Amniotic stem cell (primary cell): Measurements from ENCODE around the gene RAMP1.
"Not testable (repeated sequence)": the region's sequence is repeated elsewhere in the genome, so short reads cannot be mapped to it uniquely, and the experiment has no call there.

Source experiments
- DNase-seq: peaks from one replicate; lab custom pipeline; 2025; lab: John Stamatoyannopoulos, UW

RAMP1 gene

DNA sequence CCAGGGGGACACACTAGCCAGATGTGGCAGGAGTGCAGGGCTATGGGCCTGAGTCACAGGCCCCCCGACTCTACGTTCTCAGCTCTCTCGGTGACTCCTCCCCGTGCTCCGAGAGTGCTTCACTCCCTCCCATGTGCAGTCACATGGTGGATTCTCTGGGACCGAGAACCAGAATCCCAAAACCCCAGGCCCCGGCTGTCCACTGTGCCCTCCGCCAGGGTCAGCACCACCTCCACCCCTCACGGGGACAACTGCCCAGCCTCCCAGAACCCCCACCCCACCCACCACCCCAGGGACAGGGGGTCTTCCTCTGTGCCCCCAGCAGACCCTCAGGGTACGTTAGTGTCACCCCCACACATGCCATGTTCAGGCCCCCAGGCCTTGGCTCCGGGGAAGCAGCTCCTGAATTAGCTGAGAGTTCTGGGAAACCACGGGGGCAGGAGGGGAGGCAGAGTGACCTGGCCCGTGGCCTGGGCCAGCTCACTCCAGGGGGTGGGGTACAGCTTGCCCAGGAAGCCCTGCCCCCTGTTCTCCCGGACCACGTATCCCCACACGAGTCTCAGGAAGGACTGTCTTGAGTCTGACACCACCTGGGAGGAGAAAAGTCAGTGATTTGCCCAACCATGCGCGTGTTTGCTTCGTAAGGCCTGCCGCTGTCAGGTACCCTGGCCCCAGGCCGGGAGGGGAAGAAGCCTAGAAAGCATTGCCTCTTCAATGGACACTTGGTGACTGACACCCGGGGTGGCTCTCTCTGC, 4.4 kb downstream of the RAMP1 start:
- no peak for DNase-seq

DNA sequence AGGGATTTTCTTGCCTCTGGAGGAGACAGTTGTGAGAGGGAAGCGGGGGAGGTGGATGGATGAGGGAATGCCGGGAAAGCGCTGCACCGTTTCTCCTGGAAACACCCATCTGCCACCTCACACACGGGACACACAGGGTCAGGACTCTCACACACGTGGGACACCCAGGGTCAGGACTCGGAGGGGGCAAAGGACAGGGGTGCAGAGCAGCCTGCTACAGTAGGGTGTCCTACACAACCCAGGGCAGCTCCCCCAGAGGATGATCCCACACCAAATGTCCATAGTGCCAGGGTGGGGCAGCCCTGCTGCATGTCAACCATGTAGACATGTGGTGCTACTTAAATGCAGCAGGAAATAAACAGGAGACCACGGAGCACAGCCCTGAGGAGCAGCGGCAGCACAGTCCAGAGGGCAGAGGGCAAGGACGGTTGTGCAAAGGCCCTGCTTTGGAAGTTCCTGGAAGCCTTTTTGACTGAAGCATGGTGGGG, 5.1 kb downstream of the RAMP1 start:
- DNase-seq, result no peak

DNA sequence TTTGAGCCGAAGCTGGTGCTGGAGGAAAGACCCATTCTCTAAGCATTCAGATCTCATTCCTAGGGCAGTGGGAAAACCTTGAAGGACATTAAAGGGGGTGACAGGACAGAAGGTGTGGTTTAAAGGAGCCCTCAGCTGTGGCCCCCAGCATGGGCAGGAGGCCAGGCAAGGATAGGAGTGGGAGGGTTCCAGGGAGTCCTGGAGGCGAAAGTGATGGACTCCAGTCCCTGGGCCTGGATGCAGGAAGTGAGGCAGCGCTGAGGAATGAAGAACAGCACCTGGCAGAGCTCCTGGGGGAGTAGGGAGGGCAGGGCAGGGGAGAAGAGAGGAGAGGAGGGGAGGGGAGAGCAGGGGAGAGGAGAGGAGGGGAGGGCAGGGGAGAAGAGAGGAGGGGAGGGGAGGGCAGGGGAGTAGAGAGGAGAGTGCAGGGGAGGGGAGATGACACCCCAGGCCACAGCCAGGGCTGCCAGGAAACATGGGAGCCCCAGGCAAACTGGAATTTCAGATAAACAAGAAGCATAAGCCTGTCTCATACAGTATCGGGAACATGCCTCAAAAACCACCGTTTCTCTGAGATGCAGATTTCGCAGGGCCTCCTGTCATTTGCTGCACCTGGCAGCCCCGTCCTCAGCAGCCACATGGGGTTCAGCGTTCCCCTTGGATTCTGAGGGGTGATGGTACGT, 5.7 kb downstream of the RAMP1 start:
- DNase-seq, result no peak

DNA sequence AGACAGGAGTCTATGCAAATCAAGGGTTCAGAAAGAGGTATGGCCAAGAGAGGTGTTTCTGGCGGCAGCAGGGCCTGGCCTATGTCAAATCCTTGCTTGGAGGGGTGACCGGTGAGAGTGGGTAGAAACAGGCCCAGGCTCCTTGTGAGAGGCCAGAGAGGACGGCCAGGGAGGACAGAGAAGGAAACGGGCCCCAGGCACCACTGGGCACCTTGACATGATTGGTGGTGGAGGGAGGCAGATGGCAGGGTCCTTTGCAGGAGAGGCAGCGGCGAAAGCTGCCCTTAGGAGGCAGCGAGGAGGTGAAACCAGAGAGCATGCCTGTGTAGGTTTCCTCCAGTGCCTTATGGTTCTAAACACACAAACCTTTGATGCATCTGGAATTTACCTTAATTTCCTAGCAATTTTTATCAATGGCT, 6.2 kb downstream of the RAMP1 start:
- no peak for DNase-seq

DNA sequence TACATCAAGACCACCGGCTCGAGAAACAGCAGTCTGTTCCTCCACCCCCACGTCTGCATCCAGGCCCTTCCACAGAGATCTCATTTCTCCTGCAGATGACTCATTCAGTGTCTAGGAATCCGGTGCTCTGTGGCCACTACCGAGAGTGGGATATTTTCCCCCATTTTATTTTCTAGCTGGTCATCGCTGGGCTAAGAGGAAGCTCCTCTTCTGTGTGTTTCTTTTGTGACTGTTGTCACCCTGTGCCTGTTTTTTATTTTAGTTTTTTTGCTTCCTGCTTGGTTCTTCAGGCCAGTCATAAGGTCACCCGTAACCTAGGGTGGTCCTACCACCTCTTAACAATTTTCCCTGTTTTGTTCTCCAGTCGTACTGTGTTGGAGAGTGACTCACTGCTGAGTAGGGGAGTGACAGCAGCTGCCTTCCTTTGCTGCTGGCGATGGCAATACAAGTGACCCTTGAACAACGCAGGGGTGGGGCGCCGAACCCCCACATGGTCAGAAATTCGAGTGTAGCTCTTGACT, 6.7 kb downstream of the RAMP1 start:
- DNase-seq, result no peak

DNA sequence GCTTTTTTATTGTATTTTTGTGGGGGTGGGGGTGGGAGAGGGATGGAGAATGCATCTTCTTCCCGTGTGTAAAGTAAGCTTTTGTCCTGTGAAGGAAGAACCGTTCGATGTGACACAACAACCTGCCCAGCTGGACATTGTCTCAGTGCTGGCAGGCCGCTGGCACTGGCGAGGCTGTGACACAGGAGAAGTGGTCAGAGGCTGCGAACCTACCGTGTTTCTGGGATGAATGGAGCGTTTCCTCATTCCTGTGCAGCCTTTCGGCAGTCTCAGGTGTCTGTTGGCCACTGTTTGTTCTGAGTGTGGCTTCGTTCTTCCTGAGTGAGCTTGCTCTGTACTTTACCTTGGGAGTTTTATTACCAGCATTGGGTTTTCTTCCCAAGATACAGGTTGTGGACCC, 8.0 kb downstream of the RAMP1 start:
- DNase-seq, result no peak

DNA sequence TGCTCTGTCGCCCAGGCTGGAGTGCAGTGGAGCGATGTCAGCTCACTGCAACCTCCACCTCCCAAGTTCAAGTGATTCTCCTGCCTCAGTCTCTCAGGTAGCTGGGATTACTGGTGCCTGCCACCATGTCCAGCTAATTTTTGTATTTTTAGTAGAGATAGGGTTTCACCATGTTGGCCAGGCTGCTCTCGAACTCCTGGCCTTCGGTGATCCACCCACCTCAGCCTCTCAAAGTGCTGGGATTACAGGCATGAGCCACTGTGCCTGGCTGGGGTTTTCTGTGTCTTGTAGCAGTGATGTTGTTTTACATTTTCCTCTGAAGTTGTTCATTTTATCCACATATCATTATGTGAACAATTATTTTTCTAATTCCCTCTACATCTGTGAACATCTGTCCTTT, 8.7 kb downstream of the RAMP1 start:
- DNase-seq, result not testable (repeated sequence)

DNA sequence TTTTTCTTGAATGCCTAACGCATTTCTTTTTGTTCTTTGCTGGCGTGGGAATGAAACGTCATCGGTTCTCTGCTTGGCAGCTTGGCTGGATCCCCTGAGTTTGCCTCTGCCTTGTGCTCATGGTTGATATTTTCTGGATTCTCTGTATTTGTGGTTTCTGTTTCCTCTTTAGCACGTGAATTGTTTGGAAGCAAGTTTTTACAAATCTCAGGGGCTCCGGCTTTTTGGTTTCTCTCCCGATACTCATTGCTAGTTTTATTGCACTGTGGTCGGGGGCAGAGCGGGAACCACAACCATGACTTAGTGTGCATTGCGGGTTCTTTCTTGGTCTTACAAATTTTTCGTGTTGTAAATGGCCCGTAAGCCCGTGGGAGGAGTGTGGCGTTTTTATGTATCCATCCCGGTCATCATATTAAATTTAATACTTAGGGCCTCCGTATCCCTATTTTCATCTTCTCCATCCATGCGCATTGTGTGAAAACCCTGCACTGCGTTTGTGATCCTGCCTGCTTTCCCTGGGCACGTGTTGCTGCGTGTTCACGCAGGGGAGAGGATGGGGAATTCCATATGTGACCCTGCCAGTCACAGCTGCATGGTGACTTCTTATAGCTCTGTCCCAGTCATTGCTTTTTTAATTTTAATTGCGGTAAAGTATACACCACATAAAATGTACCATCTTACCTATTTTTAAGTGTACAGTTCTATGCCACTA, 9.4 kb downstream of the RAMP1 start:
- no peak for DNase-seq

DNA sequence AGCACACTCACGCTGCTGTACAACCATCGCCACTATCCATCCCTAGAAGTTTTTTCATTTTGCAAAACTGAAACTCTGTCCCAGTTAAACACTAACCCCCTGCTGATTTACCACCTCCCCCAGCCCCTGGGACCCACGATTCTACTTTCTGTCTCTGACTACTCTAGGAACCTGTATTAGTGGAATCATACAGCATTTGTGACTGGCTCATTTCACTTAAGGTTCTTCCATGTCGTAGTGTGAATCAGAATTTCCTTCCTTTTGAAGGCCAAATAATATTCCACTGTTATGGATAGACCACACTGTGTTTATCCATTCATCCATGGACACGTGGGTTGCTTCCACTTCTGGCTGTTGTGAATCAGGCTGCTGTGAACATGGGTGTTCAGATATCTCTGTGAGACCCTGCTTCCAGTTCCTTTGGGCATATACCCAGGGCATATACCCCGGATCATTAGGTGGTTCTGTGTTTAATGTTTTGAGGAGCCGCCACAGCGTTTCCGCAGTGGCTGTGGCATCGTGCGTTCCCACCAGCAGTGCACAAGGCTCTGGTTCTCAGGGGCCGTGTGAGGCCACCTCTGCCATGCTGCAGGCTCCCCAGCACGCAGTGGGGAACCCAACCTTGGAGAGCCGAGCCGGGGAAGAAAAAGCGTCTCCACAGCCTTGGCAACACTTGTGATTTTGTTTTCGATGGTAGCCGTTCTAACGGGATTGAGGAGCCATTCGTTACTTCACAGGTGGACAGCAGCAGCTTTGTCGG, 10.1 kb downstream of the RAMP1 start:
- DNase-seq, result no peak

DNA sequence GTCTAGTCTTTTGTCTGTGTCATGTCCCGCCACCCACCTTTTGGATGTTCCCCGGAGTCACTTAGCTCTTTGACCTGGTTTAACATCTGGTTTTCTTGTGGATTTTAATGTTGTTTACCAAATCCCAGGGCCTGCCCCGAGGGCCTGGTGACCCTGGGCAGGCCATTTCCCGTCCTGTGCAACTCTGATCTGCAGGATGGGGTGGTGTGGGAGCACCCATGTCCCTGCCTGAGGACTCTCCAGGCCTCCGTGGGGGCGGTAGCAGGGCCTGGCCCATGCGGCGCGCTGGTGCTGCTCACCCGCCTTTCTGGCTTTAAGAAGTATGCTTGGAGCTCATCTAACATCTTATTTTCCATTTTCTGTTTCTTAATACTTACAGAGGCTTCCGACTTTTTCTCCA, 10.7 kb downstream of the RAMP1 start:
- DNase-seq, result no peak

DNA sequence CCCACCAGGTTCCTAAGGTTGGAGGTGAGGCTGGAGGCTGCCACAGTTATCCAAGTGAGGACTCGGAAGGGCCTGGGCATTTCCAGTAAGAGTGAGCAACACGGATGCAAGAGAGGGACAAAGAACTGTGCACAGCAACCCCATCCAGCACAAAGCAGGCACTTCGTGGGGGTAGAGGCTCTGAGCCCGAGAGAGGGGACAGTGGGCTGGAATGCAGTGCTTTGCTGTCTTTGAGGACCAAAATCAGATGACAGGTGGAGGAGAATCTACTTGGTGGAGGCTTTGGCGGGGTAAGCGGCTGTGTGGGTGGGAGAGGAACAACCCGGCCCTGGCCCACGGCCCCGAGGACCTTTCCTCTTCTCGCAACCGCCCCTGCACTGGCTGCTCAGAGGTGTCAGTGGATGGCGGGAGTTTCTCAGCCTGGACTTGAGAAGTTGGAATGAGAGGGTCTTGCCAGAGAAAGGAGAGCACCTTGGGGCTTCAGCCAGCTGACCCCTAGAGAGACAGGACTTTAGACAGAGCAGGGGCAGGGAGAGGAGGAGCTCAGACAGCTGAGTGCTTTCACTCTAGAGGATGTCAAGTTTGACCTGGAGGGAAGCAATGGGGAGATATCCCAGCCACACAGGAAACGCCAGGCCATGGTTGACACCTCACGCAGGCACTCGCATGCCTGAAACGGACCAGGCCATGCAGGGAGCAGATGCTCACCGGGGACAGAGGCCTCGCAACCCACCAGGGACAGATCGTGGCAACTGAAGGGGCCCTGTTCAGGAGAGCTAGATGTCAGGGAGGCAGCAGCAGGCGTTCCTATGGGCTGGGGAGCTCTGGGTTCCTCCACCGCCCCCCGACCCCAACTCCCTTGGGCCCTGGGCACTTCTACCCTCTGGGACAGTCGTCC, 11.6 kb downstream of the RAMP1 start:
- no peak for DNase-seq

DNA sequence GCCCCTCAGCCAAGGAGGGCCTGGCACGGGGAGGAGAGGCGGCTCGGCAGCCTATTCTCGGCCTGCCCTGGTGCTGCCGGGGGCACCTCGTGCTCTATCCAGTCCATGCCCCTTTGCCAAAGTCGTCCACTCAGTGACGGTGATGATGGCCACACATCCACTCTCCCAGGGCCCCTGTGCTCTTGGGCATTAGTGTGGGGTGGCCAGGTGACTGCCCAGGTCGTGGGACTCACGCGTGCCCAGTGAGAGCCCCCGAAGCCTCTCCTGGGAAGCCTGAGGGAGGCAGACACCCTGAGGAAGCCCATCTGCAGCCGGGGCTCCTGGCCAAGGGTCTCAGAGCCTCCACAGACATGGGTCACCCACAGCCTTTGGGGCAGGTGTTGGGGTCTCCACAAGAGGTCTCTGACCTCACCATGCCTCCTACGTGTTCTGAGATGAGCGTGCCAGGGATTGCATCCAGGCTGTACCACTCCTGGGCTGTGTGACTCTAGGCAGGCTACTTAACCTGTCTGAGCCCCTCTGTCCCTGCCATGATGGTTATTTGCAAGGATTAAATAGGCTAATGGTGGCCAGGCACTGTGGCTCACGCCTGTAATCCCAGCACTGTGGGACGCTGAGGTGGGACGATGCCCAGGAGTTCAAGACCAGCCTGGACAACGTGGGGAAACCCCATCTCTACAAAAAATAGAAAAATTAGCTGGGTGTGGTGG, 12.9 kb downstream of the RAMP1 start:
- no peak for DNase-seq

DNA sequence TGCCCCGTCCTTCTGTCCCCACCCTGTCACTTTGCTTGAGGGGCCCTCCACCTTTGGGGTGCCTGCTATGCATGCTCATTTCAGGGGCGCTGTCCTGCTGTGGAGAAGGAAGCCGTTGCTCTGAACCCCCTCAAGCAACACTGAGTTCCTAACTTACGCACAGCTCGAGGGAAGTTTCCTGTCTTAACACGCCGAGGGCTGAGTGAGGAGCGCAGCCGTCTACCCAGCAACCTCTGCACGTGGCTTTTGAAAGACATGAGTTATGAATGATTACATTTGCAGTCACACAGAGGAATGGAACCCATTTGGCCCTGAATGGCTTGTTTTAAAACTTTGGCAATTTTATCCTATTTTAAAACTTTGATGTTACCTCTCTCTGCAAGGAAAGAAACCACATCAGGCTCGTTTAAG, 14.0 kb downstream of the RAMP1 start:
- no peak for DNase-seq

DNA sequence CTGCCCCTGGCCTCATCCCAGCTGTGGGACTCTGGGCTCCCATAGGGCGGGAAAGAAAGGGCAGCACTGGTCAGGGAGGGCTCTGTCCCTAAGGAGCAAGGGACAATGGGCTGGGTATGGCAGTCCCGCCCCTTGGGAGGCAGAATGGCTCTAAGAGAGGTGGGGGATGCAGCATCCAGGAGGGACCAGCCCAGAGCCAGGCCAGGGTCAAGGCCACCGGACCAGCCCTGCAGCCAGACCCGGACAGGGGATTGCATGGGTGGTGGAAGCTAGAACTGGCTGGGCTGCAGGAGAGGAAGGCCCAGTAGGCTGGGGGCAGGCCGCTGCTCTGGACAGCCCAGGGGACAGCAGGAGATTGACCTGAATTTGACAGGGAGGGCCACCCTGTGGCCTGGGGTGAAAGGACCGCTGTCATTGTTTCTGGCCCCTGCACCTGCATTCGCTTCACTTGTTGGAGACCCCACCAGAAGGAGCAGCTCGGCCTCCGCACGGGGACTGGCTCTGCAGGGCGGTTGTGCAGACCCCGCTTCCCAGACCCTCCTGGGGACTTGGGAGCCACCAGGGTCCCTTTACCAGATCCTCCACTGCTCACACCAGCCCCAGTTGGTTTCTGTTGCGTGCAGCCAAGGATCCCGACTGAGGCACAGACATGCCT, 14.6 kb downstream of the RAMP1 start:
- no peak for DNase-seq

DNA sequence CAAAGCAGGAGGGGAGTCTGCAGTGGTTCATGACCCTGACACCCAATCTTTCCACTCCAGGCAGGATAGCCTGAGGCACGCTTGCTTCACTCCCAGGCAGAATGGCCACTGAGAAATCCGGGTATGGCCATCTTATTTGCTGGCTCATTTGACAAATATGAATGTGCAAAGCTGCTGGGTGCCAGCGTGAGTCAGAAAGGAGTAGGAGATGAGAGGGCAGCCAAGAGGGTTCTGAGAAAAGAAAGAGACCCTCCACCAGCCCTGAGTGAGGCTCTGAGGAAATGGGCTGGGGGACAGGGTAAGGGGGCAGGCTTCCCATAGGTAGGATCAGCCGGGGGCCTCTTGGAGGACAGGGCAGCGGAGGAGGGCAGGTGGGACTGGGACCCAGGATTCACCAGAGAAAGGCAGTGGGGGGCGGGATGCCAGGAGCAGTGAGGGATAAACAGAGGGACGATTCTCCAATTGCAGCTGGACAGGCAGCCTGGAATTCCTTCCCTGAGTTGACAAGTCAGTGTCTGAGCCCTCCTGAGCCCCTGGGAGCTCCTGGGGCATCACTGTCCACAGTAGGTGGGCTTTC, 15.2 kb downstream of the RAMP1 start:
- DNase-seq, result peak; percentile 86

DNA sequence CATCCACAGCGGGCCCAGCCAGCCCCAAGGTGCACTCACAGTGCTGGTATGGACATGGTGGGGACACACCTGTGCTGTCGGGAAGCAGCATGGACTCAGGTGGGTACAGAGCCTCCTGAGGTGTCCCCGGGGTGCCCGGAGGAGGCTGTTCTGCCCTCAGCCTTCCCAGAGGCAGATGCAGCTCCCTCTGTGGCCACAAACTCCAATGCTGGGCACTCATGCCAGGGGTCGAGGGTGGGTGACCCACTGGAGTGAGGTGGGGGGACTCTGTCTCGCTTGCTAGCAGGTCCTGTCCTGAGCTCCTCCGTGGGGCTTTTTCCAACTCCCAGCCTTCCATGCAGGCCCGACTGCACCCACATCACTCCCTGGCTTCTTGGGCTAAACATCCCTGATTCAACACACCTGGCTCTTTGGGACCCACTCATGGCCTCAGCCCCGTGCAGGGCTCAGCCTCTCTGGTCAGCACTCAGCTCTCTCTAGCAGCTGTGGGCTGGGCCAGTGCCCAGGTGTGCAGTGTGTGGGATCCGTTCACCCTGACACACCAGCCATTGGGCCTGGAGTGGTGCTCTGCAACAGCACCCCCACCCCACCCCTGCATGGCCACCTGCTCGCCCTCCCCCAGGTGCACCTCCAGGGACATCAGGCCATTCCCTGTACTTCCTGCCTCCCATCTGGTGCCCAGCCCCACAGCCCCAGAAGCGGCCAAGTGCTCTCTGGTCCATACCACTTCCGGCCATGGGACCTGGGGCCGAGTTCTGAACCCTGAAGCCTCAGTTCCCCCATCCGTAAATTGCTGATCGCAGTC, 16.0 kb downstream of the RAMP1 start:
- DNase-seq, result no peak

DNA sequence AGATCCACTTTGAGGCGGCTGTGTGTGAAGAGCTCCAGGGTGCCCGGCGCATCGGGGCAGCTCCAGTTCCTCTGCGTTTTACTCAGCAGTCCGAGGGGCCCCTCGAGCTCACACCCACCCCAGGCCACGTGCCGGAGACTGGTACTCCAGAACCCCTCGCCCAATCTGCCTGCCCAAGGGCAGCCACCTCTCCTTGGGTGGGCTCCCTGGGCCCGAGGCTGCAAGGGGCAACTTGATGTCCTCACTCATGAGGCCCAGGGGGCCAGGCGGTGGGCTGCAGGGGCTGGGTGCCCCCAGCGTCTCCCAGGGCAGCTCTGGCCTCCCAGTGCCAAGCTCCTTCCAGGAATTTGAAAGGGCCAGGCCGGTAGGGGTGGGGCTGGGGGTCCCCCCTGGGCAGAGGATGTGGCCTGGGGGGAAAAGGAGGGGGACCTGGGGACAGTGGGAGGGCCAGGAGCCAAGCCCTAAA, 16.7 kb downstream of the RAMP1 start:
- no peak for DNase-seq

DNA sequence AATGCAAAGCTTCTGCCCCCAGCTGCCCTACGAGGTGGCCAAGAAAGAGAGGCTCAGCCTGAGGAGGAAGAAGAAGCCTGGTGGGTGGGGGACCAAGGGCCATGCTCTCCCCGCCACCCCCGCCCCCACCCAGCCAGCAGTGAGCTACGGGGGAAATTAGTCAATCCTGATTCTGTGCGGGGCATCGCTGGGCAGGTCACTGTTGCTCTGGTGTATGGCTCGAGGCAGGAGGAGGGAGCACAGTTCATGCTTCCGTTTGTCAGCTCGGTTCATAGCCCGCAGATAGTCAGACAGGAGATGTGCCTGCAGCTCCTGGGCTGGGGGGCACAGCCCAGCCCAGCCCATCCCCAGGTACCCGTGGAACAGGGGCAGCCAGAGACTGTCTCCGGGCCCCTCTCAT, 17.1 kb downstream of the RAMP1 start:
- no peak for DNase-seq
